Measurements from ENCODE around the gene MUL1. TPM values are rescaled to one million over a fixed set of nuclear protein-coding genes. Genes with fewer than 3 reads are reported as not detected.

The MUL1 gene
- total RNA-seq, 2 donors from 2014 or later: 15.6 to 19.8 TPM

DNA sequence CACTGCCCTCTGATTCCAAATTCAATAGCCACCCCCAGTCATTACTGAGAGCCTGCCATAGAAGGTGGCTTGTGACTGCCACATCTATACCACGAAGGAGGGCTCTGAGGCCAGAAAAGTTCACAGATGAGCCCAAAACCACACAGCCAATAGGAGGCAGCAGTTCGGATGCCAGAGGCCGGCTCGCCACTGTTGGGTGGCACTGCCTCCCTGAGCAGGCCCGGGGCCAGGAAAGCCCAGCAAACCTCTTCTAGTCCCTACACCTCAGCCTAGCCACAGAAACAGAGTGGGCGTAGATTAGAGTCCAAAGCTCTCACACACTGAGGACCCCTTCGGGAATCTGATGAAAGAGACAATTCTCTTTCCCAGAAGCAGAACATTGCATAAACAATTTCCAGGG, 16.1 kb downstream of the MUL1 start:
- H3K9ac ChIP-seq (ENCODE audit: extremely low read depth, low read length, poor library complexity, severe bottlenecking): no peak overlapping the region
- no peak overlapping the region for H3K27ac ChIP-seq (ENCODE audit: low read depth, low read length)
- Mint-ChIP-seq H3K27me3 (ENCODE audit: insufficient read depth) (peaks cover 67% of the 10 kb centered on the region), H3K4me1 (peaks cover 4% of the 10 kb centered on the region), H3K9me3 (no peaks in the 10 kb centered on the region), H3K4me3 (no peak overlapping the region), H3K36me3 (ENCODE audit: low read depth) (no peaks in the 10 kb centered on the region), H3K27ac (no peak overlapping the region)
- no peak overlapping the region for H3K4me3 ChIP-seq (ENCODE audit: low read length)
- 79 to 87% methylated on average over 3 to 7 of the region's 7 CpGs for WGBS, 2 experiments (ENCODE audit: insufficient coverage in 1 of 2, insufficient read length in 1 of 2)
- no peaks in the 10 kb centered on the region for H3K36me3 ChIP-seq (ENCODE audit: control insufficient read depth, insufficient read depth, low read length)
- DNase-seq: no peak
- no peaks in the 10 kb centered on the region for H3K9me3 ChIP-seq (ENCODE audit: control insufficient read depth, low read length)
- TF ChIP-seq, protein P1, sequence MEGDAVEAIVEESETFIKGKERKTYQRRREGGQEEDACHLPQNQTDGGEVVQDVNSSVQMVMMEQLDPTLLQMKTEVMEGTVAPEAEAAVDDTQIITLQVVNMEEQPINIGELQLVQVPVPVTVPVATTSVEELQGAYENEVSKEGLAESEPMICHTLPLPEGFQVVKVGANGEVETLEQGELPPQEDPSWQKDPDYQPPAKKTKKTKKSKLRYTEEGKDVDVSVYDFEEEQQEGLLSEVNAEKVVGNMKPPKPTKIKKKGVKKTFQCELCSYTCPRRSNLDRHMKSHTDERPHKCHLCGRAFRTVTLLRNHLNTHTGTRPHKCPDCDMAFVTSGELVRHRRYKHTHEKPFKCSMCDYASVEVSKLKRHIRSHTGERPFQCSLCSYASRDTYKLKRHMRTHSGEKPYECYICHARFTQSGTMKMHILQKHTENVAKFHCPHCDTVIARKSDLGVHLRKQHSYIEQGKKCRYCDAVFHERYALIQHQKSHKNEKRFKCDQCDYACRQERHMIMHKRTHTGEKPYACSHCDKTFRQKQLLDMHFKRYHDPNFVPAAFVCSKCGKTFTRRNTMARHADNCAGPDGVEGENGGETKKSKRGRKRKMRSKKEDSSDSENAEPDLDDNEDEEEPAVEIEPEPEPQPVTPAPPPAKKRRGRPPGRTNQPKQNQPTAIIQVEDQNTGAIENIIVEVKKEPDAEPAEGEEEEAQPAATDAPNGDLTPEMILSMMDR (conservative IDR thresholded peaks at IDR 0.05): no peak
- no peaks in the 10 kb centered on the region for H3K4me1 ChIP-seq (ENCODE audit: control insufficient read depth, insufficient read depth, low read length)
- H3K27me3 ChIP-seq (ENCODE audit: control insufficient read depth, insufficient read depth, low read length, poor library complexity, severe bottlenecking): peaks cover 62% of the 10 kb centered on the region

GRCh38 chr1:20491178-20491577, 16.8 kb downstream of the MUL1 start:
- no peaks in the 10 kb centered on the region for H3K9me3 ChIP-seq (ENCODE audit: control insufficient read depth, low read length)
- H3K4me1 ChIP-seq (ENCODE audit: control insufficient read depth, insufficient read depth, low read length): no peaks in the 10 kb centered on the region
- H3K27me3 ChIP-seq (ENCODE audit: control insufficient read depth, insufficient read depth, low read length, poor library complexity, severe bottlenecking): peaks cover 69% of the 10 kb centered on the region
- H3K4me3 ChIP-seq (ENCODE audit: low read length): no peak overlapping the region
- no peak for DNase-seq
- H3K27me3 Mint-ChIP-seq (ENCODE audit: insufficient read depth): peaks cover 72% of the 10 kb centered on the region
- no peak overlapping the region for H3K9ac ChIP-seq (ENCODE audit: extremely low read depth, low read length, poor library complexity, severe bottlenecking)
- 75 to 81% methylated on average over 1 to 6 of the region's 6 CpGs for WGBS, 2 experiments (ENCODE audit: insufficient coverage in 1 of 2, insufficient read length in 1 of 2)
- H3K9me3 Mint-ChIP-seq: no peaks in the 10 kb centered on the region
- no peak overlapping the region for H3K4me3 Mint-ChIP-seq
- H3K27ac ChIP-seq (ENCODE audit: low read depth, low read length): no peak overlapping the region
- H3K36me3 Mint-ChIP-seq (ENCODE audit: low read depth): no peaks in the 10 kb centered on the region
- TF ChIP-seq, protein P1 (conservative IDR thresholded peaks at IDR 0.05): no peak
- H3K4me1 Mint-ChIP-seq: peaks cover 4% of the 10 kb centered on the region
- H3K27ac Mint-ChIP-seq: no peak overlapping the region
- H3K36me3 ChIP-seq (ENCODE audit: control insufficient read depth, insufficient read depth, low read length): no peaks in the 10 kb centered on the region

GRCh38 chr1:20487236-20487590, 20.7 kb downstream of the MUL1 start:
- H3K4me3 ChIP-seq (ENCODE audit: low read length): peak overlapping the region; percentile 80
- no peak overlapping the region for H3K9ac ChIP-seq (ENCODE audit: extremely low read depth, low read length, poor library complexity, severe bottlenecking)
- H3K4me1 ChIP-seq (ENCODE audit: control insufficient read depth, insufficient read depth, low read length): no peaks in the 10 kb centered on the region
- peak overlapping the region; percentile 83 for H3K4me3 Mint-ChIP-seq
- no peaks in the 10 kb centered on the region for H3K9me3 Mint-ChIP-seq
- no peaks in the 10 kb centered on the region for H3K36me3 ChIP-seq (ENCODE audit: control insufficient read depth, insufficient read depth, low read length)
- no peak overlapping the region for H3K27ac ChIP-seq (ENCODE audit: low read depth, low read length)
- peaks cover 87% of the 10 kb centered on the region for H3K27me3 Mint-ChIP-seq (ENCODE audit: insufficient read depth)
- peaks cover 87% of the 10 kb centered on the region for H3K27me3 ChIP-seq (ENCODE audit: control insufficient read depth, insufficient read depth, low read length, poor library complexity, severe bottlenecking)
- H3K36me3 Mint-ChIP-seq (ENCODE audit: low read depth): no peaks in the 10 kb centered on the region
- 0 to 8% methylated on average over 1 to 4 of the region's 4 CpGs for WGBS, 2 experiments (ENCODE audit: insufficient coverage in 1 of 2, insufficient read length in 1 of 2)
- DNase-seq: no peak
- no peaks in the 10 kb centered on the region for H3K9me3 ChIP-seq (ENCODE audit: control insufficient read depth, low read length)
- H3K27ac Mint-ChIP-seq: no peak overlapping the region
- TF ChIP-seq, protein P1 (conservative IDR thresholded peaks at IDR 0.05): no peak
- peaks cover 14% of the 10 kb centered on the region for H3K4me1 Mint-ChIP-seq
